ENCODE data around the gene IBSP.

The IBSP gene

DNA sequence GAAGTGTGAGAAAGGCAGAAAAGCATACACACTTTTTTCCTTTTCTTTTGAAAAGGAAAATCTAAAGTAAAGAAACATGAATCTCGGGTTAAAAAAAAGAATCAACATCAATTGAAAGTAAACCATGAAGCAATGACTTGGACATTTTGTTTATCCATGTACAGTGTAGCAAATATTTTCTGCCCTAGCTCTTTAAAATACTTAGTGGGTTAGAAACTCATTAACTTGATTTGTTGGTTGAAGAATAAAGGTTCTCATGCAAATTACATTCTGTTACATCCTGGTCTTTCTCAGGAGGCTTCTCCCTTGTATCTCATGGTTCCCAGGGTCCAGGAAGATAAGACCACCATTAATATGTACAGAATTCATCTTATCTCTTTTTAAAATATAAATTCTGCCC lies 24.4 kb downstream of the IBSP start:
- Histone ChIP-seq H3K4me2 (no peak overlapping the region), H2AFZ (ENCODE audit: low read depth) (no peak overlapping the region), H3K27me3 (ENCODE audit: insufficient read depth, low read depth) (no peaks in the 10 kb centered on the region), H3K4me1 (ENCODE audit: low read depth, poor library complexity, severe bottlenecking) (no peaks in the 10 kb centered on the region), H3K79me2 (ENCODE audit: insufficient read depth, low read depth) (no peaks in the 10 kb centered on the region), H3K9ac (no peak overlapping the region), H4K20me1 (ENCODE audit: insufficient read depth) (no peaks in the 10 kb centered on the region), H3K27ac (no peak overlapping the region), H3K36me3 (ENCODE audit: insufficient read depth) (no peaks in the 10 kb centered on the region), H3K4me3 (IDR thresholded peaks at IDR 0.05; ENCODE audit: insufficient read depth, low read depth, low read length) (no peak overlapping the region)
- TF ChIP-seq, protein P1, sequence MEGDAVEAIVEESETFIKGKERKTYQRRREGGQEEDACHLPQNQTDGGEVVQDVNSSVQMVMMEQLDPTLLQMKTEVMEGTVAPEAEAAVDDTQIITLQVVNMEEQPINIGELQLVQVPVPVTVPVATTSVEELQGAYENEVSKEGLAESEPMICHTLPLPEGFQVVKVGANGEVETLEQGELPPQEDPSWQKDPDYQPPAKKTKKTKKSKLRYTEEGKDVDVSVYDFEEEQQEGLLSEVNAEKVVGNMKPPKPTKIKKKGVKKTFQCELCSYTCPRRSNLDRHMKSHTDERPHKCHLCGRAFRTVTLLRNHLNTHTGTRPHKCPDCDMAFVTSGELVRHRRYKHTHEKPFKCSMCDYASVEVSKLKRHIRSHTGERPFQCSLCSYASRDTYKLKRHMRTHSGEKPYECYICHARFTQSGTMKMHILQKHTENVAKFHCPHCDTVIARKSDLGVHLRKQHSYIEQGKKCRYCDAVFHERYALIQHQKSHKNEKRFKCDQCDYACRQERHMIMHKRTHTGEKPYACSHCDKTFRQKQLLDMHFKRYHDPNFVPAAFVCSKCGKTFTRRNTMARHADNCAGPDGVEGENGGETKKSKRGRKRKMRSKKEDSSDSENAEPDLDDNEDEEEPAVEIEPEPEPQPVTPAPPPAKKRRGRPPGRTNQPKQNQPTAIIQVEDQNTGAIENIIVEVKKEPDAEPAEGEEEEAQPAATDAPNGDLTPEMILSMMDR (conservative IDR thresholded peaks at IDR 0.05; ENCODE audit: low read depth, low read length): no peak

DNA sequence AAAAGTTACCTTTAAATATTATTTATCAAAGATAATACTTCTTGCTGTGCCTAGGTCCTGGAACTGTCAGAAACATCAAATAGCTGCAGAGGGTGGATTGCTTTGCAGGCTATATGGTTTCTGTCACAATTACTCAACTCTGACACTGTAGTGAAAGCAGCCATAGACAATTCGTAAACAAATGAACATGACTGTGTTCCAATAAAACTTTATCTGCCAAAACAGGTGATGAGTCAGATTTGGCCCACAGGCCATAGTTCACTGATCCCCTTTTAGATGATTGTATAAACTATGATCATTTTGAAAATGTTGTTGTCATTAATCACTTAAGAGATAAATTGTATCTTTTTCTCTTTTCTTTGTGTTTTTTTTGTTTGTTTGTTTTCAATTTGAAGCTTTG lies 25.0 kb downstream of the IBSP start:
- Histone ChIP-seq H3K79me2 (ENCODE audit: insufficient read depth, low read depth) (no peaks in the 10 kb centered on the region), H3K4me3 (IDR thresholded peaks at IDR 0.05; ENCODE audit: insufficient read depth, low read depth, low read length) (no peak overlapping the region), H3K4me2 (no peak overlapping the region), H3K9ac (no peak overlapping the region), H3K36me3 (ENCODE audit: insufficient read depth) (no peaks in the 10 kb centered on the region), H3K27ac (no peak overlapping the region), H4K20me1 (ENCODE audit: insufficient read depth) (no peaks in the 10 kb centered on the region), H2AFZ (ENCODE audit: low read depth) (no peak overlapping the region), H3K4me1 (ENCODE audit: low read depth, poor library complexity, severe bottlenecking) (no peaks in the 10 kb centered on the region), H3K27me3 (ENCODE audit: insufficient read depth, low read depth) (no peaks in the 10 kb centered on the region)
- TF ChIP-seq, protein P1 (conservative IDR thresholded peaks at IDR 0.05; ENCODE audit: low read depth, low read length): no peak

DNA sequence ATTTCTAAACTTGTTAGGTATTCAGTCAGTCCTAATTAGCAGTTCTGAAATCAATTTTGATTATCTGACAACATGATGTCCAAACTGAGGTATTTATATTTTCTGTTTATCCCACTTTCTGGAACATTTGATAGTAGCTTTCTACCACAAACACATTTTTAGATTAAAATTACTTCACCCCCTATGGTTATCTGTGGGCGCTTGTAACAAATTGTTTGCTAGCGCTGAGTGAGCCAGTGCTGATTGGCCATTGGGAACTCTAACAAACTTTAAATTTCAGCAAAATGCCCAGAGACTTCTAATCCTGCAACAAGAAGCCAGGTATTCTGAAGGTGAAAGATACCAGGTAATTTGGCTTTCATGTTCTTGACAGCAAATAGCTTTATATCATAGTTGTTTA lies 33.3 kb downstream of the IBSP start, which contains the start of gene MEPE:
Gene MEPE (plus strand): TSS at position 301 of the 400 bp plus-strand sequence. CDS start 1,746 bp downstream, outside the sequence.
- Histone ChIP-seq H2AFZ (ENCODE audit: low read depth) (no peak within 1 kb of the TSS), H4K20me1 (ENCODE audit: insufficient read depth) (no peaks in the 10 kb centered on the region), H3K36me3 (ENCODE audit: insufficient read depth) (no peaks in the 10 kb centered on the region), H3K79me2 (ENCODE audit: insufficient read depth, low read depth) (no peaks in the 10 kb centered on the region), H3K27me3 (ENCODE audit: insufficient read depth, low read depth) (no peaks in the 10 kb centered on the region), H3K4me2 (no peak within 1 kb of the TSS), H3K4me1 (ENCODE audit: low read depth, poor library complexity, severe bottlenecking) (no peaks in the 10 kb centered on the region), H3K27ac (no peak within 1 kb of the TSS), H3K4me3 (IDR thresholded peaks at IDR 0.05; ENCODE audit: insufficient read depth, low read depth, low read length) (no peak within 1 kb of the TSS), H3K9ac (no peak within 1 kb of the TSS)
- TF ChIP-seq, protein P1 (conservative IDR thresholded peaks at IDR 0.05; ENCODE audit: low read depth, low read length): no peak

DNA sequence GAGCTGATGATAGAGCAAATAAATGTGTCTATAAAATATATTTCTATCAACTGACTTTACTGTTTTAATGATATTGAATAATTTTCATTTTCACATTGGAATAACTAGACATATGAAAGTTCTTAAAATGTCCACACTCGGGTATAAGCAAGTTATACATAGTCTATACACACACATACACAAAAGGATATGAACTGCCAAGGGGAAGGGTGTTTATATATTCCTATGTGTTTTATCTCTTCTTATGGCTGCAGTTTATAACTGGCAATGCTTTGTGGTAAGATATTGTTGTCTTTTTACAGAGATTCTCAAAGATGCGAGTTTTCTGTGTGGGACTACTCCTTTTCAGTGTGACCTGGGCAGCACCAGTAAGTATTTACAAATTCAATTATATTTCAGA lies 35.0 kb downstream of the IBSP start:
- TF ChIP-seq, protein P1 (conservative IDR thresholded peaks at IDR 0.05; ENCODE audit: low read depth, low read length): no peak
- no peak overlapping the region for H3K27ac ChIP-seq
- no peaks in the 10 kb centered on the region for H3K27me3 ChIP-seq (ENCODE audit: insufficient read depth, low read depth)
- H3K79me2 ChIP-seq (ENCODE audit: insufficient read depth, low read depth): no peaks in the 10 kb centered on the region
- no peak overlapping the region for H3K9ac ChIP-seq
- no peaks in the 10 kb centered on the region for H3K36me3 ChIP-seq (ENCODE audit: insufficient read depth)
- no peak overlapping the region for H3K4me3 ChIP-seq (IDR thresholded peaks at IDR 0.05; ENCODE audit: insufficient read depth, low read depth, low read length)
- no peaks in the 10 kb centered on the region for H4K20me1 ChIP-seq (ENCODE audit: insufficient read depth)
- H3K4me1 ChIP-seq (ENCODE audit: low read depth, poor library complexity, severe bottlenecking): no peaks in the 10 kb centered on the region
- H2AFZ ChIP-seq (ENCODE audit: low read depth): no peak overlapping the region
- no peak overlapping the region for H3K4me2 ChIP-seq
